GOT3 (cell line): ENCODE data around the gene NYNRIN.
"Not testable (repeated sequence)": the region's sequence is repeated elsewhere in the genome, so short reads cannot be mapped to it uniquely, and the experiment has no call there.

ENCODE experiments used
- DNase-seq: peaks from one replicate; lab custom pipeline; 2025; ENCODE audit warnings: mixed read lengths; lab: John Stamatoyannopoulos, UW

Gene NYNRIN

DNA sequence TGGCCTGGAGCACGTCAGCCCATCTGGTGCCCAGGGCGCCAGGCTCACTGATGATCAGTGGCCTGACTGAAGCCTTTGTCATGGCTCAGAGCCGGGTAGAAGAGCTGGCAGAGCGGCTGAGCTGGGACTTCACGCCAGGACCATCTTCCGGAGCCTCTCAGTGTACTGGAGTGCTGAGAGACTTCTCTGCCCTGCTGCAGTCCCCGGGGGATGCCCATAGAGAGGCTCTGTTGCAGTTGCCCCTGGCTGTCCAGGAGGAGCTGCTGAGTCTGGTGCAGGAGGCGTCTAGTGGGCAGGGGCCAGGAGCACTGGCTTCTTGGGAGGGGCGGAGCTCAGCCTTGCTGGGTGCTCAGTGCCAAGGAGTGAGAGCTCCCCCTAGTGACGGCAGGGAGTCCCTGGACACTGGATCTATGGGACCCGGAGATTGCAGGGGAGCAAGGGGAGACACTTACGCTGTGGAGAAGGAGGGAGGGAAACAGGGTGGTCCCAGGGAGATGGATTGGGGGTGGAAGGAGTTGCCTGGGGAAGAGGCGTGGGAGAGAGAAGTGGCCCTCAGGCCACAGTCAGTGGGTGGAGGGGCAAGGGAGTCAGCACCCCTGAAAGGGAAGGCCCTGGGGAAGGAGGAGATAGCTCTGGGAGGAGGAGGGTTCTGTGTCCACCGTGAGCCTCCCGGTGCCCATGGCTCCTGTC lies 32.9 kb downstream of the NYNRIN start:
- DNase-seq = peak; percentile 9

- DNase-seq = no peak
Measured at GRCh38 chr14:24432259-24433131, 33.7 kb downstream of the NYNRIN start.

GRCh38 chr14:24434036-24434435 lies 35.2 kb downstream of the NYNRIN start:
- no peak for DNase-seq

DNA sequence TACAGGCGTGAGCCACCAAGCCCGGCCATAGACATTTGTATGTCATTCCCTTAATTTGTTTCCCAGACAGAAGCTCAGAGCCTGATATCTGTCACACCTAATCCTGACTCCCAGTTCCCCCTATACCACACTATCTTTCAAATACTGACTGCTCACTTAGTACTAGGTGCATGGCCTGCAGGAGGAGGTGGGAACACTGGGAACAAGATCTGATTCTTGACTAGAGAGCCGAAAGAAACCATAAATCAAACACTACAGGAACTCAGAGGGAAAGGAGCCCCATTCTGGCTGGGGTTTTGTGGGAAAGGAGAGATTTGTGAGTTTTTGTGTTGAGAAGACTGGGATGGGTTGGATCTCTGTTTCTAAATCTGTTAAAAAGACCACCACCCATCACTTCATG lies 35.9 kb downstream of the NYNRIN start:
- DNase-seq = no peak

DNA sequence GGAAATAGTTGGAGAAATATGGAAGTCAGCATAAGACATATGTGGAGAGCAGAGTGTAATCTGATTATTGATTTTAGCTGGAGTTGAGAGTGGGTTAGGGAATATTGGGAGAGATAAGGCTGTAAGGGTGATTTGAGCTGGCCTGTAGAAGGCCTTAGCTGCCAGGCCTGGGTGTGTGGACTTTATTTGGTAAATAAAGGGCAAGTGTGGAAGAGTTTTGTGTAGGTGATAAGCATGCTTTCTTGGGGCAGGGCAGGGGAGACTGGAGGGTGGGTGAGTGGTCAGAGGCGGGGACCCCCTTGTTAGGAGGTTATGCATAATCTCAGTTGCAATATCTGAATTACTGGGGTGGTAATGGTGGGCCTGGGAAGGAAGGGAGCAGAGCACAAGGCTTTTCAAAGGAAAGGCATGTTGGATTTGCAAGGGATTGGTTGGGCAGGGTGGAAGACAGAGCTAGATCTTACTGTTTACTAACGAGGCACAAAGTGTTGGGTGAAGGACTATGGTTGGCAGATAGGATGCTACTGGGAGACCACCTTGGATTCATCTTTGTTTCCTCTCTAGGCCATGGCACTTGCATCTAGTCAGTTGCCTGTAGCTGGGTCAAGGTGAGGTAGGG lies 36.5 kb downstream of the NYNRIN start:
- no peak for DNase-seq

- DNase-seq = no peak
Measured at GRCh38 chr14:24435998-24436354, 37.2 kb downstream of the NYNRIN start.

GRCh38 chr14:24436355-24437019 lies 37.7 kb downstream of the NYNRIN start:
- DNase-seq = peak; percentile 4

DNA sequence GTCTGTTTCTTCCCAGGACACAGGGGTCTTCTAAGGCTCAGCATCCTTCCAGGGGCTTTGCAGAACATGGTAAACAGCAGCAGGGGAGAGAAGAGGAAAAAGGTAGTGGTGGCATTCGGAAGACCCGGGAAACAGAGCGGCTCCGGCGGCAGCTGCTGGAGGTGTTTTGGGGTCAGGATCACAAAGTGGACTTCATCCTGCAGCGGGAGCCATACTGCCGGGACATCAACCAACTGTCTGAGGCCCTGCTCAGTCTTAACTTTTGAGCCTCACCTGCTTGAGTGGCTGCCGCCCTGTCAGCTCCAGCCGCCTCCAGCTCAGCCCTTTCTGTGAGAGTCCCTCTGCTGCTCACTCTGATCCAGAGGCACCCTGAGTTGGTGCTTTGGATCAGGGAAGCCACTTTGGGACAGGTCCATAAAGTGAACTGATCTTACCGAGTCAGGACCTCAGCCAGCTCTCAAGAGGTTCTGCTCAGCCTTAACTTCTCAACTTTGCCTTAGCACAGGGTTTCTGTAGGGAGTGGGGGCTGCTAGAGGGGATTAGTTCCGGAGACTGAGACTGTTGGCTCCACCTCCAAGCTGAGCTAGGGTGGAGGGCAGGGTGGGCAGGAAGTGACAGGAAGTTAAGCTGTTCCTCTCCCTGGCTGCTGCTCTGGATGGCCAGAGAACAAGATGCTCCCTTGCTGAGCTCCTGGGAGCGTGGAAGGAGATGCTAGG lies 38.4 kb downstream of the NYNRIN start:
- no peak for DNase-seq

GRCh38 chr14:24437736-24438067 lies 38.9 kb downstream of the NYNRIN start:
- no peak for DNase-seq

DNA sequence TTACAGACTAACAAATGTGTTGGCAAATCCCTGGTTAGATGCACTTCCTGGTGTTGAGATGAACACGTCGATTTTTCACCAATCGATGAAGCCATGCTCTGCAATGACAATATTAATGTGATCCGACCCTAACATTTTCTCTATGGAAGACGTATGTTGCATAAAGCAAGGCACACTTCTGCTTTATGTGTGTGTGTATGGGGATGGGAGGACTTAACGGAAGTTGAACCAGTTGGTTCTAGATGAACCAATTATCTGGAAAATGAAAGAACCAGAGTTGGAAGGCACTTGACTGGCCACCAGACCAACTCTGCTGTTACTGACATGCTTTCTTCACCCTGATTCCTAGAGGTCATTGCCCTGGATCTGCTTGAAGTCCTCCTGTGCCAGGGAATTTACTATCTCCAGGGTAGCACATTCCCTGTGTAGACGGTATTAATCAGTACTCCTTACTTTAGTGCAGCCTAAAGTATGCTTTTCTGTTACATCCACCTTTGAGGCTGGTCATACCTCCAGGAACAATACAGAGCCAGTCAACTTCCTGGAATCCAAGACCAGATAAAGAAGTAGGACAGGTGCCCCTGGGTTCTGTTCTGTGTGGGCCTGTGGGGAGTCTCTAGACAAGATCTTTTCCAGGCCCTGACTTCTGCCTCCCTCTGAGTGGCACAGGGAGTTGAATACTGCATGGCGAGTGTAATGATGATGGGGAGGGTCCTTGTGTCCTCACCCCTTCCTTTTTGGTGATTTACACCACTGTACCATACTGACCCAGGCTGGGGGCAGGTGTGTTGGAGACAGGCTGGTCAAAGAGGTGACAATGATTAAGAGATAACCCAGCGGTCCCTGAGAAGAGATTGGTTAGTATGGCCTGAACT lies 39.7 kb downstream of the NYNRIN start:
- no peak for DNase-seq

DNA sequence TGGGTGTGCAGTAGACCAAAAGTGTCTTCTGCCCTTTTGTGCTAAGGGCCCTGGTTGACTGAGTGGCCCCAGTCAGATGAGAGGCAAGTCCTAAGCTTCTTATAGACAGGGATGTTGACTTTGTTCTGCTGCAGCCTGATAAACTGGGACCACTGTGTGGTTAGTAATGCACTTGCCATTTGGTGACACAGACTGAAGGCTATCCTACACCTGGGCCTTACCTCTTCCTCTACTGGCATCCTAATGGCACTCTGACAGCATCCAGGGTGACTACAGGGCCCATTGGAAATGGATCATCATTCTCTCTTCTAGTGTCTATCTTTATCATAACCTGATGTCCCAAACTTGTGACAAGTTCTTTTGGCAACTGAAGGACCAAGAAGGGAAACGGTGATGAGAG lies 40.5 kb downstream of the NYNRIN start:
- no peak for DNase-seq

DNA sequence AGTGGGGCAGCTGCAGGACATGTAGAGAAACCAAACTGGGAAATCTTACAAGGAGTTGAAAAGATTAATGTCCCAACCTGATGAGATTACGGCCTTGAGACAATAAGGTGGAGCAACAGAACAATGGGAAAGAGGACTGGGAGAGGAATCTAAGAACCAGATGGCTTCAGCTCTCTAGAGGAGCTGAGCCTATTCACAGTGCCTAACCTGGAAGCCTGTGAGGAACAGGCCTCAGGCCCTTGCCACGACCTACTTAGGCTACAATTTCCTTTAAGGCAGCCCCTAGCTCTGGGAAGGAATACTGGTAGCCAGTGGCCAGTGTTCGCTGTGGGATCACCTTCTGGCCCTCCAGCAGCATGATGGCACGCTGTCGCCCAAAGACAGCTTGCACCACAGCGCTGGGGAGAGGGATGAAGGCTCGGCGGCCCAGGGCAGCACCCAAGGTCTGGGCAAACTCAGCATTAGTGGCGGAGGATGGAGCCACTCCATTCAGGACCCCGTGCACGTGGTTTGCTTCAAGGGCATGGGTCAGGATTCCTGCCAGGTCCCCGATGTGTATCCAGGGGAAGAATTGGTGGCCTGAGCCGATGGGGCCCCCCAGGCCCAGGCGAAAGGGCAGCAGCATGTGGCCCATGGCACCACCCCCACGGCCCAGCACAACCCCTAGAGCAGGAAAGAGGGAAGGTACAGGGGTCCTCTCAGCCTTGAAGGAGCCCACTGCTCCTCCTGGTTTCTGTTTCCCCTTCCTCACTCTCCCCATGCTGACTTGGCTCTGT lies 41.2 kb downstream of the NYNRIN start:
- no peak for DNase-seq

DNA sequence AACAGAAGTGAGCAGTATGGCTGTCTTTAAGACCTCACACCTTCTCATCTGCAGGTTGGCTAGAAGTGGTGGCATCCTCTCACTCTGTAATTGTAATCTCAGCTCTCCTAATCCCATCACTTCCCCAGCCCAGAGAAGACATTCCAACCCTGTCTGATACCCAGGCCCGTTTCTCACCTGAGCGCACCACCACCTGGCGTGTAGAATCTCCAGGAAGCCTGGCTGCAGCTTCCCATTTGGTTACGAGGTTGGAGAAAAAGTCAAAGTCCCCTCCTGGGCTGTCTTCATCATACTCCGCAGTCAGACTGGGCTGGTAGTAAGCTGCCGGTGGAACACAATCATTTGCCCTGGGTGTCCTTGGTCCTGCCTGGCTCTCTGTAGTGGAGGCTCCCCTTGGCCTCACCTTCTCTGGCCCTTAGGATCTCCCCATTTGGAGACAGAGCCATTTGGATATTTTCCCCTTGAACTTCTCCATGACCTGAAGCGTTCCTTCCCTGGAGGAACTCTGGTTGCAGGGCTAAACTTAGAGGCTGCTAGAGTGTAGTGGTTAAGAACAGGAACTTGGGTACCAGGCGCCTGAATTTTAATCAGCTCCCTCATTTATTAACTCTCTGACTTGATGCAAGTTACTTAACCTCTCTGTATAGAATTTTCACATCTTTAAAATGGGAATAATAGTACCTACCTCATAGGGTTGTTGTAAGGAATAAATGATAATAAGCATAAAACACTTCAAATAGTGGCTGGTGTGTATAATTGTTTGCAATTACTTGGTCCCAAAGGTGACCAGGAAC lies 42.0 kb downstream of the NYNRIN start:
- no peak for DNase-seq

DNA sequence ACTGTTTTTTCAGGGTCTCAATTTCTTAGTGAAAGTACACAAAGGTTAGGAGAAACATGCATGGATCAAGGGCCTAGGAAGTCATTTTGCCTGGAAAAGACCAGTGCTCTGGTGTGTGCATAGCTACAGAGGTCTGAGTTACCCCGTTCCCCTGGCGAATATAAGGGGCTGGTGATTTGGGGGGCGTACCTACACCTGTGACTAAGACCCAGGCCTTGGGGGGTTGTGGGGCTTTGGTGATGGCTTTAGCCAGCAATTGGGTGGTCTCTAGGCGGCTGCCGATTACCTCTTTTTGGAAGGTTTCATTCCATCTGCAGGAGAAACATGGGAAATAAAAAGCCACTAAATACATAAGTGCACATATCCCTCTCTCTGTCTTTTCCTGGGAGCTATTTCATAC lies 42.7 kb downstream of the NYNRIN start:
- DNase-seq = no peak

- no peak for DNase-seq
Measured at GRCh38 chr14:24441904-24442239, 43.1 kb downstream of the NYNRIN start.

DNA sequence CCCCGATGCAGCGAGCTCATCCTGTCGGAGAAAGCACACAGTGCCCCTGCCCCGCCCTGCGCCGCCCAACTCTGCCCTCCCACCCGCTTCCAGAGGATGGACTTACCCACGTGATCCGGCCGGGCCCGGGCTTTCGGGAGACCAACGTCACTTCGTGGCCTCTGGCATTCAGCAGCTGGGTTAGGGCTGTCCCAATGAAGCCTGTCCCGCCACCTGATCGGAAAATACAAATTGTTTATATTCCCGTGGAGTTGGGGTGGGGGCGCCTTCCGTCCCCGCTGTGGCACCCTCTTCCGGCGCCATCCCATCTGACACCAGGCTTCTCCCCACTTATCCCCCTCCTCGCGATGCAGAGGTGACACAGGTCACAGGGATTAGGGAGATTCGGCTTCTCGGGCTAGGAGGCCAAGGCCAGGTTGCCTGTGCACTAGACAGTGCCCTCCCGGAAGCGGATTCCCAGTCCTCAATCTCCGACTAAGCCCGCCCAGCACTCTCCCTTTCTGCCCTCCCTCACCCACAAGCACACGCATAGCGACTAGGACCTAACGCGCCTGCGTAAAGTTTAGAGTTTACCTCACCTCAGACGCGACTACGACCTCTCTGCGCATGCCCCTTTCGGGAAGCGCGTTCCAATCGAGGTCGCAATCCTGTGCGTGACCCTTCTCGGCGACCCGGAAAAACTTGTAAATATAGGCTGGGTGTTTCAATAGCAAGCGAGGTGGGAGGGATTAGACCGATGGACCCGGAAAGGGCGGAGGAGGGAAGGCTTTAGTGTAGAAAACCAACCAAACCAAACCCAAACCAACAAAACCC lies 43.6 kb downstream of the NYNRIN start, which contains the start of gene SDR39U1:
Gene SDR39U1, minus strand, starts transcription at position 537 of the 813 bp plus-strand sequence. Its CDS starts 7 bp downstream, at position 530.
- peak; percentile 71 for DNase-seq

- no peak for DNase-seq
Measured at GRCh38 chr14:24443053-24443665, 44.4 kb downstream of the NYNRIN start.

DNA sequence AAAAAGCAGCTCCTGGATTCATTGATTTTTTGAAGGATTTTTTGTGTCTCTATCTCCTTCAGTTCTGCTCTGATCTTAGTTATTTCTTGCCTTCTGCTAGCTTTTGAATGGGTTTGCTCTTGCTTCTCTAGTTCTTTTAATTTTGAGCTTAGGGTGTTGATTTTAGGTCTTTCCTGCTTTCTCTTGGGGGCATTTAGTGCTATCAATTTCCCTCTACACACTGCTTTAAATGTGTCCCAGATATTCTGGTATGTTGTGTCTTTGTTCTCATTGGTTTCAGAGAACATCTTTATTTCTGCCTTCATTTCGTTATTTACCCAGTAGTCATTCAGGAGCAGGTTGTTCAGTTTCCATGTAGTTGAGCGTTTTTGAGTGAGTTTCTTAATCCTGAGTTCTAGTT lies 52.0 kb downstream of the NYNRIN start:
- not testable (repeated sequence) for DNase-seq
